ENCODE measurements around the gene UBXN10. TPM values are rescaled to one million over a fixed set of nuclear protein-coding genes. Genes with fewer than 3 reads are reported as not detected.

UBXN10 gene
- total and polyA plus RNA-seq, 2 of the 4 experiments (the other 2 are of a cell fraction) = not detected

DNA sequence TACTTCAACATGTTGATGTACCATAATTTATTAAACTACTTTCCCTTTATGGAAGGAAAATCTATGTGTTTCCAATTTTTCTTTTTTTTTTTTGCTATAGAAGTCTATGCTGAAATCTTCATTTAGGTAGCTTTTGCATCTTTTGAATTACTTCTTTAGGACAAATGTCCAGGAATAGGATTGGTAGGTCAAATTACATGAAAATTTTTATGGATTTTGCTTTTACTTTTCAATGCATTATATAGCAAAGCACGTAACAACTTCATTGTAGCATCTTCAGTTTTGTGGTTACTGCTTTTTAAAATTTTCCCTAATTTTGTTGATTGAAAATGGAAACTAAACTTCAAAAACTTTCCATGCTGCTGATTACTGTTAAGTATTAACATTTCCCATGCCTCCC lies 12.4 kb downstream of the UBXN10 start:
- H3K27ac ChIP-seq (ENCODE audit: insufficient read depth, low read length) = no peak overlapping the region
- H3K4me2 ChIP-seq (ENCODE audit: low read depth, low read length) = no peak overlapping the region
- H2AK9ac ChIP-seq (replicated peaks; ENCODE audit: low read depth, low read length, poor library complexity) = no peak overlapping the region
- no peaks in the 10 kb centered on the region for H3K79me1 ChIP-seq (ENCODE audit: low read depth in 1 of 2, low read length in 2 of 2)
- no peak overlapping the region for H3K4me3 ChIP-seq (ENCODE audit: insufficient read depth, low read depth, low read length)
- ChIA-PET CTCF (no interaction called here), POLR2A (ENCODE audit: unreplicated experiment) (interaction anchor here (0.6 kb wide), 1 partner anchor 165 kb away, joined by 6 read pairs; no protein-coding TSS in a partner anchor)
- H3K36me3 ChIP-seq (ENCODE audit: control insufficient read depth, insufficient read depth, low read length) = no peaks in the 10 kb centered on the region
- no peaks in the 10 kb centered on the region for H4K20me1 ChIP-seq (ENCODE audit: insufficient read depth, low read length)
- H4K5ac ChIP-seq (ENCODE audit: low read depth, low read length) = no peak overlapping the region
- H3K14ac ChIP-seq (replicated peaks; ENCODE audit: low read depth, low read length) = no peak overlapping the region
- no peaks in the 10 kb centered on the region for H3K4me1 ChIP-seq (ENCODE audit: control insufficient read depth, insufficient read depth, low read length)
- no peak overlapping the region for H3K9ac ChIP-seq (ENCODE audit: low read depth, low read length)
- TF ChIP-seq, protein P1, sequence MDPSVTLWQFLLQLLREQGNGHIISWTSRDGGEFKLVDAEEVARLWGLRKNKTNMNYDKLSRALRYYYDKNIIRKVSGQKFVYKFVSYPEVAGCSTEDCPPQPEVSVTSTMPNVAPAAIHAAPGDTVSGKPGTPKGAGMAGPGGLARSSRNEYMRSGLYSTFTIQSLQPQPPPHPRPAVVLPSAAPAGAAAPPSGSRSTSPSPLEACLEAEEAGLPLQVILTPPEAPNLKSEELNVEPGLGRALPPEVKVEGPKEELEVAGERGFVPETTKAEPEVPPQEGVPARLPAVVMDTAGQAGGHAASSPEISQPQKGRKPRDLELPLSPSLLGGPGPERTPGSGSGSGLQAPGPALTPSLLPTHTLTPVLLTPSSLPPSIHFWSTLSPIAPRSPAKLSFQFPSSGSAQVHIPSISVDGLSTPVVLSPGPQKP (IDR thresholded peaks at IDR 0.05; ENCODE audit: borderline replicate concordance, low read depth, low read length) = no peak
- TF ChIP-seq, protein P2, sequence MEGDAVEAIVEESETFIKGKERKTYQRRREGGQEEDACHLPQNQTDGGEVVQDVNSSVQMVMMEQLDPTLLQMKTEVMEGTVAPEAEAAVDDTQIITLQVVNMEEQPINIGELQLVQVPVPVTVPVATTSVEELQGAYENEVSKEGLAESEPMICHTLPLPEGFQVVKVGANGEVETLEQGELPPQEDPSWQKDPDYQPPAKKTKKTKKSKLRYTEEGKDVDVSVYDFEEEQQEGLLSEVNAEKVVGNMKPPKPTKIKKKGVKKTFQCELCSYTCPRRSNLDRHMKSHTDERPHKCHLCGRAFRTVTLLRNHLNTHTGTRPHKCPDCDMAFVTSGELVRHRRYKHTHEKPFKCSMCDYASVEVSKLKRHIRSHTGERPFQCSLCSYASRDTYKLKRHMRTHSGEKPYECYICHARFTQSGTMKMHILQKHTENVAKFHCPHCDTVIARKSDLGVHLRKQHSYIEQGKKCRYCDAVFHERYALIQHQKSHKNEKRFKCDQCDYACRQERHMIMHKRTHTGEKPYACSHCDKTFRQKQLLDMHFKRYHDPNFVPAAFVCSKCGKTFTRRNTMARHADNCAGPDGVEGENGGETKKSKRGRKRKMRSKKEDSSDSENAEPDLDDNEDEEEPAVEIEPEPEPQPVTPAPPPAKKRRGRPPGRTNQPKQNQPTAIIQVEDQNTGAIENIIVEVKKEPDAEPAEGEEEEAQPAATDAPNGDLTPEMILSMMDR (conservative IDR thresholded peaks at IDR 0.05; ENCODE audit: low read depth, low read length) = no peak
- in situ Hi-C loops (cut with MboI; ENCODE audit: low sequenced_read_pairs) = no loop called here
- no peak overlapping the region for H4K8ac ChIP-seq (ENCODE audit: low read depth in 2 of 2, low read length in 2 of 2)
- peaks cover 46% of the 10 kb centered on the region for H3K27me3 ChIP-seq (ENCODE audit: control insufficient read depth, insufficient read depth, low read length)
- H2AK5ac ChIP-seq (ENCODE audit: low read depth, low read length) = no peak overlapping the region
- intact Hi-C loops (cut with micrococcal nuclease) = no loop called here
- no peak for ATAC-seq (ENCODE audit: low read depth)
- no peak for DNase-seq
- H3K23ac ChIP-seq (ENCODE audit: low read depth, low read length) = no peak overlapping the region
- H3K9me3 ChIP-seq (ENCODE audit: control insufficient read depth, insufficient read depth, low read length) = no peaks in the 10 kb centered on the region
- dilution Hi-C loops (cut with HindIII; ENCODE audit: low sequenced_read_pairs, unreplicated experiment) = no loop called here
- H2AFZ ChIP-seq (replicated peaks; ENCODE audit: low read length, poor library complexity) = no peak overlapping the region
- peaks cover 3% of the 10 kb centered on the region; the same call in 1 of the 2 replicates for H3K9me1 ChIP-seq (ENCODE audit: insufficient read depth, low read length)
- H2BK15ac ChIP-seq (ENCODE audit: low read depth, low read length) = no peak overlapping the region
- no peak overlapping the region for H2BK20ac ChIP-seq (ENCODE audit: low read depth, low read length)
- no peak overlapping the region for H3K56ac ChIP-seq (ENCODE audit: extremely low read depth, insufficient read depth, low read length)
- H3K4ac ChIP-seq (ENCODE audit: low read depth, low read length) = no peak overlapping the region
- no peak overlapping the region for H4K91ac ChIP-seq (ENCODE audit: insufficient read depth, low read depth, low read length)
- BruUV-seq (replicated peaks) = no TSS peak
- WGBS, 2 experiments (ENCODE audit: extremely low coverage in 2 of 2, insufficient read length in 1 of 2) = no CpG with 5 or more reads among the region's 1 CpG
- H3K18ac ChIP-seq (ENCODE audit: low read depth, low read length) = no peak overlapping the region
- no peak overlapping the region for H2BK120ac ChIP-seq (ENCODE audit: low read depth, low read length)
- no peak overlapping the region for H2BK5ac ChIP-seq (ENCODE audit: low read depth, low read length, poor library complexity, severe bottlenecking)

All from IMR-90 (cell line).